A549 (cell line): Measurements from ENCODE around the gene H1-8.

Experiments
- CTCF ChIP-seq: fragments of >200 bp; sonication (Bioruptor Twin); formaldehyde crosslinking; IDR thresholded peaks from 3 replicates; pipeline ENCODE4 v1.5.1; 2016
- ELK1 ChIP-seq: fragments of 150-350 bp; IDR thresholded peaks from 2 replicates; pipeline ENCODE4 v1.6.1; 2014; ENCODE audit warnings: low read depth, mild to moderate bottlenecking, low read length
- ESRRA ChIP-seq: fragments of 150-350 bp; IDR thresholded peaks from 2 replicates; pipeline ENCODE4 v1.6.1; 2014; ENCODE audit warnings: mild to moderate bottlenecking, low read length, borderline replicate concordance
- HDAC2 ChIP-seq: fragments of 200-600 bp; sonication (generic); IDR thresholded peaks from 2 replicates; pipeline ENCODE4 v1.6.1; 2016
- KDM1A ChIP-seq: fragments of 200-600 bp; sonication (generic); IDR thresholded peaks from 2 replicates; pipeline ENCODE4 v1.6.1; 2016; ENCODE audit warnings: low read depth, mild to moderate bottlenecking
- POLR2A ChIP-seq: IDR thresholded peaks from 2 replicates; pipeline ENCODE4 v1.6.1; 2012; ENCODE audit warnings: mild to moderate bottlenecking, low read length
- RFX5 ChIP-seq: fragments of 450-650 bp; IDR thresholded peaks from 2 replicates; pipeline ENCODE4 v1.7.1; 2014; ENCODE audit warnings: antibody characterized with exemption, mild to moderate bottlenecking, moderate library complexity
- SMC3 ChIP-seq: fragments of >200 bp; sonication (Bioruptor Twin); formaldehyde crosslinking; IDR thresholded peaks from 3 replicates; pipeline ENCODE4 v1.6.1; 2018; ENCODE audit warnings: inconsistent platforms
- USF2 ChIP-seq: fragments of 450-650 bp; IDR thresholded peaks from 2 replicates; pipeline ENCODE4 v1.6.1; 2014; ENCODE audit warnings: antibody characterized with exemption

- no peak for TF ChIP-seq CTCF
- no peak for TF ChIP-seq ESRRA
- TF ChIP-seq ELK1 = no peak
- TF ChIP-seq USF2 = no peak
- TF ChIP-seq HDAC2 = no peak
- TF ChIP-seq SMC3 = no peak
- TF ChIP-seq POLR2A = no peak
- TF ChIP-seq KDM1A = no peak
- TF ChIP-seq RFX5 = no peak
These were observed 31.2 kb downstream of the H1-8 start for GRCh38 chr3:129574206-129574605.
